HepG2 (cell line): Measurements from ENCODE around the gene C16orf95. TPM values are rescaled to one million over a fixed set of nuclear protein-coding genes. Genes with fewer than 3 reads are reported as not detected.

Source experiments
- FOXK2 ChIP-seq: fragments of 450-650 bp; IDR thresholded peaks from 2 replicates; pipeline ENCODE4 v1.6.1; 2016
- HNF4G ChIP-seq, 2 experiments: sonication (generic) in 1 of 2; formaldehyde crosslinking in 1 of 2; IDR thresholded peaks; 2 replicates each; pipeline versions ENCODE4 v1.4.0 to v1.6.1; 2011 to 2020; ENCODE audit warnings: borderline replicate concordance in 2 of 2, low read depth in 2 of 2, mild to moderate bottlenecking in 2 of 2, low read length in 1 of 2, missing genetic modification reagents in 1 of 2, moderate library complexity in 1 of 2
- NCOA5 ChIP-seq: sonication (generic); formaldehyde crosslinking; IDR thresholded peaks from 2 replicates; pipeline ENCODE4 v1.4.0; 2020; ENCODE audit warnings: missing genetic modification reagents
- NFKB2 ChIP-seq: sonication (generic); formaldehyde crosslinking; IDR thresholded peaks from 2 replicates; pipeline ENCODE4 v1.4.0; 2020; ENCODE audit warnings: missing genetic modification reagents, borderline replicate concordance
- TOPORS ChIP-seq: sonication (generic); formaldehyde crosslinking; IDR thresholded peaks from 2 replicates; pipeline ENCODE4 v1.8.0; 2023; ENCODE audit warnings: mild to moderate bottlenecking, missing genetic modification reagents
- ZBTB1 ChIP-seq: sonication (generic); formaldehyde crosslinking; IDR thresholded peaks from 2 replicates; pipeline ENCODE4 v1.4.0; 2020; ENCODE audit warnings: missing genetic modification reagents, borderline replicate concordance
- ZBTB21 ChIP-seq: sonication (generic); formaldehyde crosslinking; IDR thresholded peaks from 2 replicates; pipeline ENCODE4 v1.4.0; 2020; ENCODE audit warnings: missing genetic modification reagents
- ZKSCAN8 ChIP-seq: IDR thresholded peaks from 2 replicates; pipeline ENCODE4 v1.6.1; 2016; ENCODE audit warnings: borderline replicate concordance, missing genetic modification reagents, missing compliant biosample characterization
- ZNF546 ChIP-seq: sonication (generic); formaldehyde crosslinking; conservative IDR thresholded peaks from 2 replicates; pipeline ENCODE4 v1.8.1; 2023; ENCODE audit warnings: mild to moderate bottlenecking, missing genetic modification reagents
- ZSCAN21 ChIP-seq: sonication (generic); formaldehyde crosslinking; IDR thresholded peaks from 2 replicates; pipeline ENCODE4 v1.8.0; 2022; ENCODE audit warnings: mild to moderate bottlenecking, missing genetic modification reagents, moderate library complexity, borderline replicate concordance
- polyA plus RNA-seq, 8 experiments: library from polyadenylated mRNA; depleted of rRNA in 3 of 8; stranded (reverse) in 7 of 8; unstranded in 1 of 8; fragments of >200 nt; fragmentation: Illumina TruSeq in 4 of 8; extraction: Trizol in 4 of 8; gene quantifications; 2 replicates each; pipeline versions ENCODE4 v1.2.1 to v1.2.3, GENCODE V29; 2011 to 2016; ENCODE audit warnings: low read depth in 4 of 8, missing spikeins in 1 of 8, mixed read lengths in 1 of 8; ENCODE audit not compliant: insufficient read depth in 1 of 8
- total RNA-seq, 5 experiments: library from RNA; depleted of rRNA; stranded (reverse); fragments of >200 nt; fragmentation: Illumina TruSeq; extraction: Trizol; gene quantifications; 2 replicates each; pipeline ENCODE4 v1.2.3, GENCODE V29; 2016; ENCODE audit warnings: low read depth in 1 of 5
- TF ChIP-seq, protein P1 (sequence below): sonication (generic); formaldehyde crosslinking; conservative IDR thresholded peaks from 2 replicates; pipeline ENCODE4 v1.4.0; 2020; ENCODE audit warnings: missing genetic modification reagents
- TF ChIP-seq, protein P2 (sequence below): sonication (generic); formaldehyde crosslinking; IDR thresholded peaks from 2 replicates; pipeline ENCODE4 v1.4.0; 2020; ENCODE audit warnings: mild to moderate bottlenecking, missing genetic modification reagents
- TF ChIP-seq, protein P3 (sequence below): sonication (generic); formaldehyde crosslinking; IDR thresholded peaks from 2 replicates; pipeline ENCODE4 v1.5.1; 2020; ENCODE audit warnings: mild to moderate bottlenecking, missing genetic modification reagents, moderate library complexity
- TF ChIP-seq, protein P4 (sequence below): sonication (generic); formaldehyde crosslinking; IDR thresholded peaks from 2 replicates; pipeline ENCODE4 v1.4.0; 2020; ENCODE audit warnings: missing genetic modification reagents, low read depth, mild to moderate bottlenecking, borderline replicate concordance

Gene C16orf95
- total and polyA plus RNA-seq, 2 of the 13 experiments (the other 11 are each of a cell fraction or from before 2014, with no cell fraction given): 2.8 to 8.6 TPM

DNA sequence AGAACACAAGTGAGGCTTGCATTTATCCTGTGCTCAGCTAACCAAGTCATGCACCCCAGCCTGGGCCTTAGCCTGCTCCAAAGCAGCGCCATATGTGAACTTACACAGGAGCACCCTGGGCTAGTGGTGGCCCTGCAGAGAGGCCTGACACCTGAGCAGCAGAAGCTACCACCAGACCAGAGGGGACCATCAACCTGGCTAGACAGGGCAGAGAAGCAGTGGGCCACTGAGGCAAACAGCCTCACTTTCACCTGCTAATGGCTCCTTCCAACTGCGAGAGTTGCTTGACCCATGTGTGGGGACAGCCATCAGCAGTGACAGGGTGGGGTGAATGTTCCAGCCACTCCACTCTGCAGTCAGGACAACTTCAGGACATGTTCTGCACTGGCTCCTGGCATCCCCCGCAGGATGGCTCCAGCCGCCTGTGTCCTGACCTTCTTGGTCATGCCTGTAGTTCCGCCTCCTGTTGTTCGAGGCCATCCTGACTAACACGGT lies 2.9 kb upstream of the C16orf95 start (continued):
- TF ChIP-seq ZBTB21 (CRISPR knock-in tag): no peak
- no peak for TF ChIP-seq FOXK2
- no peak for TF ChIP-seq ZKSCAN8 (CRISPR knock-in tag)
- TF ChIP-seq TOPORS (CRISPR knock-in tag): no peak
- TF ChIP-seq, protein P1, sequence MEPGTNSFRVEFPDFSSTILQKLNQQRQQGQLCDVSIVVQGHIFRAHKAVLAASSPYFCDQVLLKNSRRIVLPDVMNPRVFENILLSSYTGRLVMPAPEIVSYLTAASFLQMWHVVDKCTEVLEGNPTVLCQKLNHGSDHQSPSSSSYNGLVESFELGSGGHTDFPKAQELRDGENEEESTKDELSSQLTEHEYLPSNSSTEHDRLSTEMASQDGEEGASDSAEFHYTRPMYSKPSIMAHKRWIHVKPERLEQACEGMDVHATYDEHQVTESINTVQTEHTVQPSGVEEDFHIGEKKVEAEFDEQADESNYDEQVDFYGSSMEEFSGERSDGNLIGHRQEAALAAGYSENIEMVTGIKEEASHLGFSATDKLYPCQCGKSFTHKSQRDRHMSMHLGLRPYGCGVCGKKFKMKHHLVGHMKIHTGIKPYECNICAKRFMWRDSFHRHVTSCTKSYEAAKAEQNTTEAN (CRISPR knock-in tag): no peak
- TF ChIP-seq NFKB2 (CRISPR knock-in tag): no peak
- no peak for TF ChIP-seq HNF4G (IDR thresholded peaks at IDR 0.05; ENCODE audit: borderline replicate concordance, low read depth, low read length)
- peak; percentile 34; the same call in 1 of the 2 replicates for TF ChIP-seq HNF4G (CRISPR knock-in tag; IDR thresholded peaks at IDR 0.05; ENCODE audit: borderline replicate concordance, low read depth)
- 0 out of 2 replicates have a peak, but pooled peaks have one; percentile 25 for TF ChIP-seq ZSCAN21 (CRISPR knock-in tag)
- TF ChIP-seq, protein P2, sequence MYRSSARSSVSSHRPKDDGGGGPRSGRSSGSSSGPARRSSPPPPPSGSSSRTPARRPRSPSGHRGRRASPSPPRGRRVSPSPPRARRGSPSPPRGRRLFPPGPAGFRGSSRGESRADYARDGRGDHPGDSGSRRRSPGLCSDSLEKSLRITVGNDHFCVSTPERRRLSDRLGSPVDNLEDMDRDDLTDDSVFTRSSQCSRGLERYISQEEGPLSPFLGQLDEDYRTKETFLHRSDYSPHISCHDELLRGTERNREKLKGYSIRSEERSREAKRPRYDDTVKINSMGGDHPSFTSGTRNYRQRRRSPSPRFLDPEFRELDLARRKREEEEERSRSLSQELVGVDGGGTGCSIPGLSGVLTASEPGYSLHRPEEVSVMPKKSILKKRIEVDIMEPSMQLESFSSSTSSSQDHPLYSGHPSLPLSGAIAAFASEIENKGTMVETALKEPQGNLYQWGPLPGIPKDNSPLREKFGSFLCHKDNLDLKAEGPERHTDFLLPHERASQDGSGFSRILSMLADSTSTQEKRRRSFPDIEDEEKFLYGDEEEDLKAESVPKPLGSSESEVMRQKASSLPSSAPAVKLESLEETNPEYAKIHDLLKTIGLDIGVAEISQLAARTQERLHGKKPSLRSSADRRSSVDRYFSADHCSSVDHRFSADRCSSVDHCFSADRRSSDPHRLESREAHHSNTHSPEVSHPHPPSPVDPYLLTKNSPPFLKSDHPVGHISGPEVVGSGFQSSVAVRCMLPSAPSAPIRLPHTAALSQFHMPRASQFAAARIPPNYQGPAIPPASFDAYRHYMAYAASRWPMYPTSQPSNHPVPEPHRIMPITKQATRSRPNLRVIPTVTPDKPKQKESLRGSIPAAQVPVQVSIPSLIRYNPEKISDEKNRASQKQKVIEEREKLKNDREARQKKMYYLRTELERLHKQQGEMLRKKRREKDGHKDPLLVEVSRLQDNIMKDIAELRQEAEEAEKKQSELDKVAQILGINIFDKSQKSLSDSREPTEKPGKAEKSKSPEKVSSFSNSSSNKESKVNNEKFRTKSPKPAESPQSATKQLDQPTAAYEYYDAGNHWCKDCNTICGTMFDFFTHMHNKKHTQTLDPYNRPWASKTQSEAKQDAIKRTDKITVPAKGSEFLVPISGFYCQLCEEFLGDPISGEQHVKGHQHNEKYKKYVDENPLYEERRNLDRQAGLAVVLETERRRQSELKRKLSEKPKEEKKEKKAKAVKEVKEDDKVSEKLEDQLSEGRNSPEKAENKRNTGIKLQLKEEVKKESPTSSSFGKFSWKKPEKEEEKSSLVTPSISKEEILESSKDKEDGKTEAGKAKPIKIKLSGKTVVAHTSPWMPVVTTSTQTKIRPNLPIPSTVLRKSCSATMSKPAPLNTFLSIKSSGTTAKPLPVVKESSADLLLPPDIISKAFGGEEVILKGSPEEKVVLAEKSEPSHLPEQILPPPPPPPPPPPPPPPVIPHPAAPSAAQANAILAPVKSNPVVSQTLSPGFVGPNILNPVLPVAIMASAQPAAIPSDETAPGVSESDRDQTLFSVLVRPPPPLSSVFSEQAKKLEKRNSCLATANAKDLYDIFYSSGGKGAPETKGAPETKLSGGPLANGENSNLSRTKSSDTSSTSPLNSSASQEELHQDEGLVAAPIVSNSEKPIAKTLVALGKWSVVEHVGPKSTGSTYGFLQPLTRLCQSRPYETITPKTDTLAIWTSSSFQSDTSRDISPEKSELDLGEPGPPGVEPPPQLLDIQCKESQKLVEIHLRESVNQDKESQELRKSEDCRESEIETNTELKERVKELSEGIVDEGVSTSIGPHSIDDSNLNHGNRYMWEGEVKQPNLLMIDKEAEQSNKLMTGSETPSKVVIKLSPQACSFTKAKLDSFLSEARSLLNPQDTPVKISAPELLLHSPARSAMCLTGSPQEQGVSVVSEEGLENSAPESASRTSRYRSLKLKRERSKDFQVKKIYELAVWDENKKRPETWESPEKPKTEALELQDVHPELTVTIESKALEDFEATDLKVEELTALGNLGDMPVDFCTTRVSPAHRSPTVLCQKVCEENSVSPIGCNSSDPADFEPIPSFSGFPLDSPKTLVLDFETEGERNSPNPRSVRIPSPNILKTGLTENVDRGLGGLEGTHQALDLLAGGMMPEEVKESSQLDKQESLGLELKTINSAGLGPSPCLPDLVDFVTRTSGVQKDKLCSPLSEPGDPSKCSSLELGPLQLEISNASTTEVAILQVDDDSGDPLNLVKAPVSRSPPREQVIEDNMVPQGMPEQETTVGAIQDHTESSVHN: peak; percentile 89; the same call in 1 of the 2 replicates
- 0 out of 2 replicates have a peak, but pooled peaks have one; percentile 38 for TF ChIP-seq NCOA5 (CRISPR knock-in tag)
- TF ChIP-seq ZNF546: no peak
- TF ChIP-seq, protein P3, sequence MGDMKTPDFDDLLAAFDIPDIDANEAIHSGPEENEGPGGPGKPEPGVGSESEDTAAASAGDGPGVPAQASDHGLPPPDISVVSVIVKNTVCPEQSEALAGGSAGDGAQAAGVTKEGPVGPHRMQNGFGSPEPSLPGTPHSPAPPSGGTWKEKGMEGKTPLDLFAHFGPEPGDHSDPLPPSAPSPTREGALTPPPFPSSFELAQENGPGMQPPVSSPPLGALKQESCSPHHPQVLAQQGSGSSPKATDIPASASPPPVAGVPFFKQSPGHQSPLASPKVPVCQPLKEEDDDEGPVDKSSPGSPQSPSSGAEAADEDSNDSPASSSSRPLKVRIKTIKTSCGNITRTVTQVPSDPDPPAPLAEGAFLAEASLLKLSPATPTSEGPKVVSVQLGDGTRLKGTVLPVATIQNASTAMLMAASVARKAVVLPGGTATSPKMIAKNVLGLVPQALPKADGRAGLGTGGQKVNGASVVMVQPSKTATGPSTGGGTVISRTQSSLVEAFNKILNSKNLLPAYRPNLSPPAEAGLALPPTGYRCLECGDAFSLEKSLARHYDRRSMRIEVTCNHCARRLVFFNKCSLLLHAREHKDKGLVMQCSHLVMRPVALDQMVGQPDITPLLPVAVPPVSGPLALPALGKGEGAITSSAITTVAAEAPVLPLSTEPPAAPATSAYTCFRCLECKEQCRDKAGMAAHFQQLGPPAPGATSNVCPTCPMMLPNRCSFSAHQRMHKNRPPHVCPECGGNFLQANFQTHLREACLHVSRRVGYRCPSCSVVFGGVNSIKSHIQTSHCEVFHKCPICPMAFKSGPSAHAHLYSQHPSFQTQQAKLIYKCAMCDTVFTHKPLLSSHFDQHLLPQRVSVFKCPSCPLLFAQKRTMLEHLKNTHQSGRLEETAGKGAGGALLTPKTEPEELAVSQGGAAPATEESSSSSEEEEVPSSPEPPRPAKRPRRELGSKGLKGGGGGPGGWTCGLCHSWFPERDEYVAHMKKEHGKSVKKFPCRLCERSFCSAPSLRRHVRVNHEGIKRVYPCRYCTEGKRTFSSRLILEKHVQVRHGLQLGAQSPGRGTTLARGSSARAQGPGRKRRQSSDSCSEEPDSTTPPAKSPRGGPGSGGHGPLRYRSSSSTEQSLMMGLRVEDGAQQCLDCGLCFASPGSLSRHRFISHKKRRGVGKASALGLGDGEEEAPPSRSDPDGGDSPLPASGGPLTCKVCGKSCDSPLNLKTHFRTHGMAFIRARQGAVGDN (CRISPR knock-in tag): peak; percentile 36
- TF ChIP-seq, protein P4, sequence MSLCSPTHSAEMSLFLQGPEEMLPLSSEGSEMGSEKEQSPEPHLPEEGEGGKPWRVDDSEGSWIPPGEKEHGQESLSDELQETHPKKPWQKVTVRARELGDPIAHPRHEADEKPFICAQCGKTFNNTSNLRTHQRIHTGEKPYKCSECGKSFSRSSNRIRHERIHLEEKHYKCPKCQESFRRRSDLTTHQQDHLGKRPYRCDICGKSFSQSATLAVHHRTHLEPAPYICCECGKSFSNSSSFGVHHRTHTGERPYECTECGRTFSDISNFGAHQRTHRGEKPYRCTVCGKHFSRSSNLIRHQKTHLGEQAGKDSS (CRISPR knock-in tag): 0 out of 2 replicates have a peak, but pooled peaks have one; percentile 15
- TF ChIP-seq ZBTB1: no peak
